KMS-11 (cell line): ENCODE results near the gene FANK1.
A peak's percentile ranks its signal among the peaks of the same experiment; 100 is the strongest.

Source experiments
- H2AFZ ChIP-seq: fragments of 200-600 bp; sonication (generic); 2 replicates; pipeline ENCODE4 v1.6.1; 2016; ENCODE audit warnings: antibody characterized with exemption, mixed run types, low read depth
- H3K27ac ChIP-seq: fragments of 200-600 bp; sonication (generic); 2 replicates; pipeline ENCODE4 v1.6.1; 2016; ENCODE audit warnings: mild to moderate bottlenecking, mixed run types
- H3K27me3 ChIP-seq: fragments of 200-600 bp; sonication (generic); 2 replicates; pipeline ENCODE4 v1.6.1; 2017; ENCODE audit warnings: mild to moderate bottlenecking, low read depth, mixed run types, moderate library complexity; ENCODE audit not compliant: insufficient read depth
- H3K36me3 ChIP-seq: fragments of 200-600 bp; sonication (generic); 2 replicates; pipeline ENCODE4 v1.6.1; 2017; ENCODE audit warnings: mild to moderate bottlenecking, mixed run types; ENCODE audit not compliant: insufficient read depth
- H3K4me1 ChIP-seq: fragments of 200-600 bp; sonication (generic); 2 replicates; pipeline ENCODE4 v1.6.1; 2016; ENCODE audit warnings: mild to moderate bottlenecking, low read depth, mixed run types; ENCODE audit not compliant: poor library complexity, severe bottlenecking
- H3K4me2 ChIP-seq: fragments of 200-600 bp; sonication (generic); 2 replicates; pipeline ENCODE4 v1.7.0; 2016; ENCODE audit warnings: mild to moderate bottlenecking, mixed run types
- H3K4me3 ChIP-seq: fragments of 200-600 bp; sonication (generic); IDR thresholded peaks from 2 replicates; pipeline ENCODE4 v1.6.1; 2017; ENCODE audit warnings: low read depth, low read length, mixed read lengths; ENCODE audit not compliant: insufficient read depth
- H3K79me2 ChIP-seq: fragments of 200-600 bp; sonication (generic); 2 replicates; pipeline ENCODE4 v1.6.1; 2016; ENCODE audit warnings: low read depth, mixed run types; ENCODE audit not compliant: insufficient read depth
- H3K9ac ChIP-seq: fragments of 200-600 bp; sonication (generic); 2 replicates; pipeline ENCODE4 v1.6.1; 2016; ENCODE audit warnings: mild to moderate bottlenecking, mixed run types
- H4K20me1 ChIP-seq: fragments of 200-600 bp; sonication (generic); 2 replicates; pipeline ENCODE4 v1.6.1; 2016; ENCODE audit warnings: mild to moderate bottlenecking, mixed run types; ENCODE audit not compliant: insufficient read depth
- CTCF ChIP-seq: fragments of 200-600 bp; sonication (generic); conservative IDR thresholded peaks from 2 replicates; pipeline ENCODE4 v1.6.1; 2017; ENCODE audit warnings: low read depth, mild to moderate bottlenecking, antibody characterized with exemption, low read length, moderate library complexity, mixed read lengths

Gene FANK1

GRCh38 chr10:126041804-126042231 is 145.5 kb downstream of the FANK1 start:
- Histone ChIP-seq H3K4me2 (no peak overlapping the region), H3K4me1 (no peaks in the 10 kb centered on the region), H3K79me2 (no peaks in the 10 kb centered on the region), H3K27me3 (no peaks in the 10 kb centered on the region), H3K27ac (no peak overlapping the region), H2AFZ (peak overlapping the region; percentile 9; the same call in 1 of the 2 replicates), H3K4me3 (no peak overlapping the region), H3K36me3 (no peaks in the 10 kb centered on the region), H4K20me1 (no peaks in the 10 kb centered on the region), H3K9ac (no peak overlapping the region)
- TF ChIP-seq CTCF: no peak

- H3K27me3 ChIP-seq: no peaks in the 10 kb centered on the region
- H3K27ac ChIP-seq: no peak overlapping the region
- no peak overlapping the region for H3K4me2 ChIP-seq
- TF ChIP-seq CTCF: no peak
- no peak overlapping the region for H2AFZ ChIP-seq
- H3K4me3 ChIP-seq: no peak overlapping the region
- H3K36me3 ChIP-seq: no peaks in the 10 kb centered on the region
- H3K79me2 ChIP-seq: no peaks in the 10 kb centered on the region
- H3K4me1 ChIP-seq: no peaks in the 10 kb centered on the region
- no peak overlapping the region for H3K9ac ChIP-seq
- H4K20me1 ChIP-seq: no peaks in the 10 kb centered on the region
Observed at GRCh38 chr10:126042354-126042753, 146.0 kb downstream of the FANK1 start.

GRCh38 chr10:126042906-126043305 is 146.5 kb downstream of the FANK1 start:
- Histone ChIP-seq H2AFZ (no peak overlapping the region), H3K9ac (no peak overlapping the region), H3K79me2 (no peaks in the 10 kb centered on the region)

GRCh38 chr10:126043389-126043788 is 147.0 kb downstream of the FANK1 start:
- Histone ChIP-seq H3K9ac (no peak overlapping the region), H3K79me2 (no peaks in the 10 kb centered on the region), H4K20me1 (no peaks in the 10 kb centered on the region), H3K36me3 (no peaks in the 10 kb centered on the region), H3K27me3 (no peaks in the 10 kb centered on the region), H3K27ac (no peak overlapping the region), H3K4me3 (no peak overlapping the region), H2AFZ (no peak overlapping the region), H3K4me1 (no peaks in the 10 kb centered on the region), H3K4me2 (no peak overlapping the region)
- TF ChIP-seq CTCF: no peak

More at GRCh38 chr10:126042906-126043305, 146.5 kb downstream of the FANK1 start:
- H3K4me1 ChIP-seq: no peaks in the 10 kb centered on the region
- no peak overlapping the region for H3K4me3 ChIP-seq
- H4K20me1 ChIP-seq: no peaks in the 10 kb centered on the region
- TF ChIP-seq CTCF: no peak
- no peak overlapping the region for H3K4me2 ChIP-seq
- no peaks in the 10 kb centered on the region for H3K27me3 ChIP-seq
- H3K36me3 ChIP-seq: no peaks in the 10 kb centered on the region
- H3K27ac ChIP-seq: no peak overlapping the region
